ENCODE measurements around the gene SSX2IP. TPM values are rescaled to one million over a fixed set of nuclear protein-coding genes. Genes with fewer than 3 reads are reported as not detected.
"Not testable (repeated sequence)": the region's sequence is repeated elsewhere in the genome, so short reads cannot be mapped to it uniquely, and the experiment has no call there.

Gene SSX2IP
- total RNA-seq, 2 donors from 2014 or later = 12.6 to 14.0 TPM

DNA sequence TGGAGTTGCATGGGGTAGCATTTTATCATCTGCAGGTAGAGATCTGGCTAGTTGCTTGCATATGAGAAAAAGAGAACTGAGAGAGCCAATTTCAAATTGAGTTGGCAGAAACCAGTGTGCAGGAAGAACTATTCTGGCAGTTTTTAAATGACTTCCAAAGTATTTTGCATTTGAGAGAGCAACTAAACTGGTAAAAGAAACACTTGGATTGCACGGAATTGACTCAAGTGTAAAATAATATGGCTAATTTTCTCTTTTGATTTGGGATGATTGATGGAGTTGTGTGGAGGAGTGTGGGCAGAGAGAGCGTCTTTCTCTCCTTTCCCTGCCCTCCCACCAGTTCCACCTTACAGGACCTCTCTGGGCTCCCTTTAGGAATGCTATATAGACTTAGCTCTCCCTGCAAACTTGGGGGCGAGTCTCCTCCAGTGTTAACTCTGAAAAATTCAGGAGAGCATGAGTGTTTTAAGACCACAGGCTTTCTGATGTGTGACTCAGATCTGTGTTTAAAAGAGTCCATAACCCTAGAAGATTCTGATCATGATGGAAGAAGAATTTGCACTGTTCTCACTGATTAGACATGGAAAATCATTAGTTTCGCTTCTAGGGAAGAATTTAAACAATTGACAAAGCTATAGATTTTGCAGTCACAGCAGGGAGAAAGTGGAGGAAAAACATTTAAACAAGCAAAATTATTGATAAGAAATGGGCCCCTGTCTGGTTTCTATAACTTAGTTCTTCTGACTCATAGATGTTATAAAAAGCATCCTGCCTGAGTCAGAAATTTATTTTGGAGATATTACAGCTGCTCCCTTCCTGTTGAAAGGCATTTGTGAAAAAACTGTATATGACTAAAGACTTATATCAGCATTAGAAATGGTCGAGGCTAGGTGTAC, 91.2 kb downstream of the SSX2IP start:
- DNase-seq = no peak
- intact Hi-C loops (cut with DNase I, micrococcal nuclease) = no loop called here

DNA sequence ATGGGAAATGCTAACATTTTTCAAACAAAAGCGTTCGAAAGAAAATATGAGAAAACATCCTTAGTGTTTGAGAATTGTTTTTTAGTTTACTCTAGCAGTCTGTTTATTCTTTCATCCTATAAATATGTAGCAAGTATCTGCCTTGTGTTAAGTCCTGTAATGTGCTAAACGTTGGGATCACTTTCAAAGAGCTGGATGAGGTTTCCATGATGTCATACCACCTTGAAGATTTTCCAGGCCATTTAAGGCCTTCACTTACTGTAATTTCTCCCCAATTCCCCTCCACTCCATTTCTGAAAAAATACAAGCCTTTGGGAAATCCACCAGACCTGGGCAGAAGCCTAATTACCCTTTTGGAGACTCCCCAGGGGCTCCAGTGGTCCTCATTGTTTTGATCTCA, 91.8 kb downstream of the SSX2IP start:
- DNase-seq (no peak), ATAC-seq (no peak)
- intact Hi-C loops (cut with DNase I, micrococcal nuclease) = no loop called here

More for the DNA sequence above, 91.2 kb downstream of the SSX2IP start:
- no peak for ATAC-seq

DNA sequence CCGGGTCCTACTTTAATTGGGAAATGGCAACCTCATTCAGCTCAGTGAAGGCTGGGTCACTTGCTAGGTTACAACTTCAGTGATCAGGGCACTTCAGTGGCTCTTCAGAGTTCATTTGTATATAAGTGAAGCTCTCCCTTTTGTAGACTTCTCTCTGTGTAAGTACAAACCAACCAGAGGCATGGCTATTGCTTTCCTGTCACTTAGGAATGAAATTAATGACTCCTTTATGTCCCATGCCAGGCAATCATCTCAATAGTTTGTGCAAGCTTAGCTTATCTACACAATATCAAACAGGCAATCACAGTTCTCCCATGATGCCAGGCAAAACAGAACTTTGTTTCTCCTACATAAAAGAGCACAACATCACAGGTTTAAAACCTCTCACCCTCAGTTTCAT, 93.2 kb downstream of the SSX2IP start:
- intact Hi-C loops (cut with DNase I, micrococcal nuclease) = no loop called here
- ATAC-seq (no peak), DNase-seq (no peak)

- intact Hi-C loops (cut with DNase I, micrococcal nuclease) = not testable (repeated sequence)
Observed at GRCh38 chr1:84594959-84595358, 95.3 kb downstream of the SSX2IP start.

More at GRCh38 chr1:84594959-84595358, 95.3 kb downstream of the SSX2IP start:
- not testable (repeated sequence) for DNase-seq, ATAC-seq

Other genes with a start within 250 kb of the SSX2IP start
- gene RPF1, start 211.2 kb downstream of the SSX2IP start, total RNA-seq = 10 to 100 TPM; 23.5 to 25.2 TPM
- gene SPATA1, start 184.1 kb downstream of the SSX2IP start, total RNA-seq = 1 to 10 TPM in 1 of 2 donors, under 1 TPM in 1; 0.61 to 1.1 TPM
- 100 to 1,000 TPM; 126 to 148 TPM for gene GNG5, start 183.9 kb downstream of the SSX2IP start, total RNA-seq
- 10 to 100 TPM; 20.5 to 23.7 TPM for gene CTBS, start 116.0 kb downstream of the SSX2IP start, total RNA-seq
- gene LPAR3, start 202.7 kb upstream of the SSX2IP start, total RNA-seq = 1 to 10 TPM; 2.8 to 4.2 TPM